HG02623 (cell line): ENCODE measurements around the gene MED12L.
A peak's percentile ranks its signal among the peaks of the same experiment; 100 is the strongest.

Experiments
- ATAC-seq: cut with Tn5 transposase; IDR thresholded peaks from one replicate; pipeline ENCODE4 v1.9.1; 2021; ENCODE audit warnings: moderate library complexity; ENCODE audit not compliant: unreplicated experiment

Gene MED12L

GRCh38 chr3:151439652-151440125 is 354.2 kb downstream of the MED12L start:
- ATAC-seq: peak; percentile 83

- ATAC-seq: no peak
These were observed 355.5 kb downstream of the MED12L start for GRCh38 chr3:151440940-151441339.

GRCh38 chr3:151443583-151443982 is 358.1 kb downstream of the MED12L start:
- no peak for ATAC-seq

- ATAC-seq: no peak
These were observed 360.0 kb downstream of the MED12L start for GRCh38 chr3:151445273-151446001.

- ATAC-seq: no peak
These were observed 360.5 kb downstream of the MED12L start for GRCh38 chr3:151446002-151446340.

- no peak for ATAC-seq
These were observed 366.9 kb downstream of the MED12L start for GRCh38 chr3:151452368-151452767.

GRCh38 chr3:151452841-151453240 is 367.4 kb downstream of the MED12L start:
- no peak for ATAC-seq

- no peak for ATAC-seq
These were observed 370.6 kb downstream of the MED12L start for GRCh38 chr3:151456065-151456464.

- no peak for ATAC-seq
These were observed 373.9 kb downstream of the MED12L start for GRCh38 chr3:151459358-151459757.

GRCh38 chr3:151460228-151460627 is 374.8 kb downstream of the MED12L start:
- ATAC-seq: no peak

GRCh38 chr3:151460774-151461450 is 375.4 kb downstream of the MED12L start, which contains the start of gene IGSF10:
TSS of gene IGSF10 (minus strand) at chr3:151461061. CDS start at chr3:151458709, 2,352 bp downstream.
- no peak for ATAC-seq

- no peak for ATAC-seq
These were observed 376.9 kb downstream of the MED12L start for GRCh38 chr3:151462278-151462780.

GRCh38 chr3:151462991-151463390 is 377.5 kb downstream of the MED12L start:
- ATAC-seq: no peak

- ATAC-seq: no peak
These were observed 381.6 kb downstream of the MED12L start for GRCh38 chr3:151467069-151467468.

GRCh38 chr3:151468284-151468917 is 382.9 kb downstream of the MED12L start:
- no peak for ATAC-seq

GRCh38 chr3:151476344-151477018 is 391.0 kb downstream of the MED12L start:
- no peak for ATAC-seq

- no peak for ATAC-seq
These were observed 392.3 kb downstream of the MED12L start for GRCh38 chr3:151477591-151478334.

GRCh38 chr3:151478335-151478697 is 392.9 kb downstream of the MED12L start:
- ATAC-seq: no peak

- ATAC-seq: no peak
These were observed 394.0 kb downstream of the MED12L start for GRCh38 chr3:151479452-151479851.

GRCh38 chr3:151480492-151480891 is 395.0 kb downstream of the MED12L start:
- ATAC-seq: no peak
